GM18907 (cell line): Measurements from ENCODE around the gene CETP.

Experiments used
- ATAC-seq: cut with Tn5 transposase; IDR thresholded peaks from one replicate; pipeline ENCODE4 v1.9.1; 2021; ENCODE audit warnings: mild to moderate bottlenecking, moderate library complexity; ENCODE audit not compliant: unreplicated experiment

The CETP gene

GRCh38 chr16:56961851-56962281 is at the start of gene CETP:
Gene CETP, plus strand, starts transcription at chr16:56961950. Its CDS starts 30 bp downstream, at chr16:56961980.
- no peak for ATAC-seq

- no peak for ATAC-seq
Measured at GRCh38 chr16:56912746-56913708, 48.7 kb upstream of the CETP start.

GRCh38 chr16:56914896-56915295 is 46.9 kb upstream of the CETP start:
- no peak for ATAC-seq

GRCh38 chr16:56915336-56916119 is 46.2 kb upstream of the CETP start:
- ATAC-seq, result no peak

- peak; percentile 75 for ATAC-seq
Measured at GRCh38 chr16:56916571-56917403, 45.0 kb upstream of the CETP start.

GRCh38 chr16:56918467-56919012 is 43.2 kb upstream of the CETP start:
- no peak for ATAC-seq

GRCh38 chr16:56919099-56919800 is 42.5 kb upstream of the CETP start:
- ATAC-seq, result no peak

GRCh38 chr16:56921571-56921970 is 40.2 kb upstream of the CETP start:
- ATAC-seq, result no peak

GRCh38 chr16:56923481-56924091 is 38.2 kb upstream of the CETP start:
- ATAC-seq, result no peak

GRCh38 chr16:56927471-56927870 is 34.3 kb upstream of the CETP start:
- no peak for ATAC-seq

- no peak for ATAC-seq
Measured at GRCh38 chr16:56929639-56930038, 32.1 kb upstream of the CETP start.

- no peak for ATAC-seq
Measured at GRCh38 chr16:56930486-56931270, 31.1 kb upstream of the CETP start.

GRCh38 chr16:56931271-56931891 is 30.4 kb upstream of the CETP start:
- ATAC-seq, result peak; percentile 49

- ATAC-seq, result peak; percentile 90
Measured at GRCh38 chr16:56931892-56932720, 29.6 kb upstream of the CETP start, which contains the start of gene HERPUD1. Gene HERPUD1, plus strand, starts transcription at chr16:56932142. Its CDS starts 103 bp downstream, at chr16:56932245.

- peak; percentile 16 for ATAC-seq
Measured at GRCh38 chr16:56932721-56933619, 28.8 kb upstream of the CETP start.
